Activated B cell treated with CpG ODN at 0.5 μM for 24 hours (primary cell): ENCODE results near the gene TEF. TPM values are rescaled to one million over a fixed set of nuclear protein-coding genes. Genes with fewer than 3 reads are reported as not detected.

Experiments
- ATAC-seq: fragments of 200-7000 bp; cut with Tn5 transposase; one replicate; pipeline ENCODE4 v1.10.0; 2021; ENCODE audit warnings: low read depth, mild to moderate bottlenecking, moderate library complexity
- CTCF ChIA-PET: fragments of 350-600 bp; sonication (Branson Sonifier 250); formaldehyde crosslinking; loops from one replicate; lab custom pipeline; 2021; ENCODE audit warnings: antibody characterized with exemption; lab: Charles Lee
- POLR2A ChIA-PET: fragments of 350-600 bp; sonication (Branson Sonifier 250); formaldehyde crosslinking; loops from one replicate; lab custom pipeline; 2021; ENCODE audit warnings: antibody characterized with exemption; lab: Charles Lee
- DNase-seq: peaks from one replicate; pipeline ENCODE4 v3.0.0; 2022
- H3K27ac Mint-ChIP-seq: one replicate; pipeline ENCODE4 v1.8.0; 2020; ENCODE audit warnings: mixed read lengths
- H3K27me3 Mint-ChIP-seq: one replicate; pipeline ENCODE4 v1.8.0; 2021; ENCODE audit warnings: mixed read lengths
- H3K36me3 Mint-ChIP-seq: one replicate; pipeline ENCODE4 v1.8.0; 2021; ENCODE audit warnings: low read depth, mixed read lengths
- H3K4me1 Mint-ChIP-seq: one replicate; pipeline ENCODE4 v1.8.0; 2021; ENCODE audit warnings: mixed read lengths
- H3K4me3 Mint-ChIP-seq: one replicate; pipeline ENCODE4 v1.8.0; 2020; ENCODE audit warnings: mild to moderate bottlenecking, mixed read lengths
- H3K9me3 Mint-ChIP-seq: one replicate; pipeline ENCODE4 v1.8.0; 2020; ENCODE audit warnings: mixed read lengths
- CTCF ChIP-seq: fragments of 200-600 bp; IDR thresholded peaks from one replicate; pipeline ENCODE4 v1.8.0; 2022; ENCODE audit warnings: antibody characterized with exemption, mild to moderate bottlenecking
- intact Hi-C: fragments of 100-400 bp; cut with micrococcal nuclease; formaldehyde crosslinking; loops from one replicate; pipeline ENCODE4 v1.15.1; 2024
- total RNA-seq: library from RNA; stranded (reverse); gene quantifications from 2 replicates; pipeline ENCODE4 v1.2.3, GENCODE V29; 2022

Gene TEF
- total RNA-seq, 1 donor from 2014 or later, result 5.2 TPM

- Mint-ChIP-seq H3K9me3 (no peaks in the 10 kb centered on the region), H3K4me3 (no peak overlapping the region), H3K27me3 (no peaks in the 10 kb centered on the region), H3K4me1 (no peaks in the 10 kb centered on the region), H3K36me3 (peaks cover 51% of the 10 kb centered on the region), H3K27ac (no peak overlapping the region)
- ChIA-PET CTCF (no interaction called here), POLR2A (no interaction called here)
- ATAC-seq (no peak), DNase-seq (no peak)
- TF ChIP-seq CTCF, result no peak
- intact Hi-C loops, result no loop called here
Measured at GRCh38 chr22:41358927-41359326, 22.8 kb upstream of the TEF start.

- no peak for ATAC-seq
- Mint-ChIP-seq H3K27me3 (no peaks in the 10 kb centered on the region), H3K9me3 (no peaks in the 10 kb centered on the region), H3K4me1 (no peaks in the 10 kb centered on the region), H3K36me3 (peaks cover 46% of the 10 kb centered on the region), H3K4me3 (no peak overlapping the region), H3K27ac (no peak overlapping the region)
- ChIA-PET CTCF (no interaction called here), POLR2A (no interaction called here)
- no peak for TF ChIP-seq CTCF
- no peak for DNase-seq
- intact Hi-C loops, result no loop called here
Measured at GRCh38 chr22:41359376-41359775, 22.4 kb upstream of the TEF start.

- POLR2A ChIA-PET, result no interaction called here
- no peak for DNase-seq
- H3K4me1 Mint-ChIP-seq, result no peaks in the 10 kb centered on the region
- H3K4me3 Mint-ChIP-seq, result no peak overlapping the region
- H3K27ac Mint-ChIP-seq, result no peak overlapping the region
- no peak for TF ChIP-seq CTCF
- H3K36me3 Mint-ChIP-seq, result peaks cover 39% of the 10 kb centered on the region
- no peaks in the 10 kb centered on the region for H3K27me3 Mint-ChIP-seq
- CTCF ChIA-PET, result no interaction called here
- no peaks in the 10 kb centered on the region for H3K9me3 Mint-ChIP-seq
- intact Hi-C loops, result no loop called here
- ATAC-seq, result no peak
Measured at GRCh38 chr22:41360126-41360525, 21.6 kb upstream of the TEF start.

- ChIA-PET CTCF (no interaction called here), POLR2A (no interaction called here)
- Mint-ChIP-seq H3K36me3 (peaks cover 23% of the 10 kb centered on the region), H3K27me3 (peaks cover 3% of the 10 kb centered on the region), H3K4me1 (no peaks in the 10 kb centered on the region), H3K27ac (no peak overlapping the region), H3K4me3 (no peak overlapping the region), H3K9me3 (no peaks in the 10 kb centered on the region)
- intact Hi-C loops, result no loop called here
- DNase-seq (no peak), ATAC-seq (no peak)
- no peak for TF ChIP-seq CTCF
Measured at GRCh38 chr22:41361716-41362310, 19.9 kb upstream of the TEF start.

GRCh38 chr22:41362615-41363014, 19.1 kb upstream of the TEF start:
- H3K27me3 Mint-ChIP-seq, result peaks cover 4% of the 10 kb centered on the region
- CTCF ChIA-PET, result no interaction called here
- TF ChIP-seq CTCF, result no peak
- no peak for DNase-seq
- POLR2A ChIA-PET, result no interaction called here
- H3K27ac Mint-ChIP-seq, result no peak overlapping the region
- no peaks in the 10 kb centered on the region for H3K4me1 Mint-ChIP-seq
- no peak for ATAC-seq
- peaks cover 17% of the 10 kb centered on the region for H3K36me3 Mint-ChIP-seq
- H3K4me3 Mint-ChIP-seq, result no peak overlapping the region
- intact Hi-C loops, result no loop called here
- H3K9me3 Mint-ChIP-seq, result no peaks in the 10 kb centered on the region
